ENCODE results near the gene FOXL2NB. TPM values are rescaled to one million over a fixed set of nuclear protein-coding genes. Genes with fewer than 3 reads are reported as not detected.

The FOXL2NB gene
- total RNA-seq, 2 donors from 2014 or later = not detected

DNA sequence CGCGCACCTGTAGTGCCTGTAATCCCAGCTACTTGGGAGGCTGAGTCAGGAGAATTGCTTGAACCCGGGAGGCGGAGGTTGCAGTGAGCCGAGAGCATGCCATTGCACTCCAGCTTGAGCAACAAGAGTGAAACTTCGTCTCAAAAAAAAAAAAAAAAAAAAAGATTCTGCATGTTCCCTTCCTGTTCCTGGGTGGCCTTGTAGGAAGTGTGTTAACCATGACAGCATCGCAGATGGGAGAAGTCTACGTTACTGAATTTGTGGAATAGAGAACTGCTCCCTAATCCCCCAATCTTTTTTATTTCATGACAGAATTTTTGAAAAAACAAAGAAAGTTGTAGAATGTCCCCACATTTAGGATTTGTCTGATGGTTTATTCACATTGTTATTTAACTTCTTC lies 45.5 kb upstream of the FOXL2NB start:
- no peak overlapping the region for H3K4me3 ChIP-seq
- H3K9ac ChIP-seq (ENCODE audit: low read depth in 2 of 2, low read length in 2 of 2) = no peak overlapping the region
- intact Hi-C loops (cut with DNase I) = no loop called here
- no peak overlapping the region for H3K27ac ChIP-seq
- no peak for TF ChIP-seq CTCF (IDR thresholded peaks at IDR 0.05)
- no peaks in the 10 kb centered on the region for H3K9me3 ChIP-seq
- H3K27me3 ChIP-seq = no peaks in the 10 kb centered on the region
- no peaks in the 10 kb centered on the region for H3K36me3 ChIP-seq
- DNase-seq = no peak
- H3K4me1 ChIP-seq = no peaks in the 10 kb centered on the region

- DNase-seq = no peak
- no peak overlapping the region for H3K27ac ChIP-seq
- intact Hi-C loops (cut with DNase I) = no loop called here
- no peak overlapping the region for H3K4me3 ChIP-seq
- no peaks in the 10 kb centered on the region for H3K36me3 ChIP-seq
- no peak overlapping the region for H3K9ac ChIP-seq (ENCODE audit: low read depth in 2 of 2, low read length in 2 of 2)
- no peaks in the 10 kb centered on the region for H3K4me1 ChIP-seq
- no peaks in the 10 kb centered on the region for H3K27me3 ChIP-seq
- no peak for TF ChIP-seq CTCF (IDR thresholded peaks at IDR 0.05)
- H3K9me3 ChIP-seq = no peaks in the 10 kb centered on the region
Observed at GRCh38 chr3:138902171-138902570, 44.8 kb upstream of the FOXL2NB start.

- Histone ChIP-seq H3K36me3 (no peaks in the 10 kb centered on the region), H3K4me1 (no peaks in the 10 kb centered on the region), H3K27ac (no peak overlapping the region), H3K9me3 (no peaks in the 10 kb centered on the region), H3K4me3 (no peak overlapping the region), H3K27me3 (no peaks in the 10 kb centered on the region), H3K9ac (ENCODE audit: low read depth in 2 of 2, low read length in 2 of 2) (no peak overlapping the region)
- TF ChIP-seq CTCF (IDR thresholded peaks at IDR 0.05) = no peak
- intact Hi-C loops (cut with DNase I) = no loop called here
- DNase-seq = no peak
Observed at GRCh38 chr3:138907539-138907938, 39.5 kb upstream of the FOXL2NB start.

DNA sequence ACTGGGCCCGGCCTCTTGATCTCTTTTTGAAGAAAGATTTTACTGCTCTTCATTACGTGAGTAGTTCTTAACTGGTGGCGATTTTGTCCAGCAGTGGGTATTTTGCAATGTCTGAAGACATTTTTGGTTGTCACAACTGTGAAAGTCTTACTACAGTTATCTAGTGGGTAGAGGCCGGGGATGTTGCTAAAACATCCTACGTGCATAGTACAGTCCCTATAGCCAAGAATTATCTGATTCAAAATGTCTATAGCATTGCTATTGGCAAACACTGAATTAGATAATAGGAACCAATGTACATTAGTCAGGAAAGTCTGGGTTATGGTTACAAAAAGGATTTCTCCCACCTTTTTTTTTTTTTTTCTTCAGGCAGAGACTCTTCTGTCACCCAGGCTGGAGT lies 38.2 kb upstream of the FOXL2NB start:
- TF ChIP-seq CTCF (IDR thresholded peaks at IDR 0.05) = no peak
- intact Hi-C loops (cut with DNase I) = no loop called here
- Histone ChIP-seq H3K4me3 (no peak overlapping the region), H3K9ac (ENCODE audit: low read depth in 2 of 2, low read length in 2 of 2) (no peak overlapping the region), H3K9me3 (no peaks in the 10 kb centered on the region), H3K36me3 (no peaks in the 10 kb centered on the region), H3K27me3 (no peaks in the 10 kb centered on the region), H3K4me1 (no peaks in the 10 kb centered on the region), H3K27ac (no peak overlapping the region)
- no peak for DNase-seq

DNA sequence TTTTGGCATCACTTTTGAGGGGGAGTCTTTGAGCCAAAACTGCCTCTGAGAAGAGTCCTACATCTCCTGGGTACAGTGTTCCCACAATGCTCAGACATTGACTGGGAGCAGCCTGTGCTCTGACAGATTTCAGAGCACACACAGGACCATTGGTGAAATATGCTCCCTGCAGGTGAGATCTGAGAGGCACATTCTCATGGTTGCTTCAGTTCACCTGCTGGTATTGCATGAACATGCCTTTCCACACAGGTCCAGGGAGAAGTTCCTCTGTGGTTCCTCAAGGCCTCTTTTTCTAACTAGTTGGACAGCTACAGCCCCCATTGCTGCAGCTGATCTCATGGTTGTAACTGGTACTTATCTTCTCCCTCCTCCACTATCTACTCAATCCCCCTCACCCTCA lies 37.1 kb upstream of the FOXL2NB start:
- TF ChIP-seq CTCF (IDR thresholded peaks at IDR 0.05) = no peak
- Histone ChIP-seq H3K36me3 (no peaks in the 10 kb centered on the region), H3K4me1 (no peaks in the 10 kb centered on the region), H3K9me3 (no peaks in the 10 kb centered on the region), H3K27ac (no peak overlapping the region), H3K4me3 (no peak overlapping the region), H3K9ac (ENCODE audit: low read depth in 2 of 2, low read length in 2 of 2) (no peak overlapping the region), H3K27me3 (no peaks in the 10 kb centered on the region)
- no peak for DNase-seq
- intact Hi-C loops (cut with DNase I) = loop anchor here (5.0 kb wide), 1 partner anchor 68 kb away; no protein-coding TSS in a partner anchor

GRCh38 chr3:138911621-138912020 lies 35.4 kb upstream of the FOXL2NB start:
- H3K27ac ChIP-seq = no peak overlapping the region
- H3K4me1 ChIP-seq = no peaks in the 10 kb centered on the region
- H3K27me3 ChIP-seq = no peaks in the 10 kb centered on the region
- no peaks in the 10 kb centered on the region for H3K36me3 ChIP-seq
- H3K4me3 ChIP-seq = no peak overlapping the region
- no peak overlapping the region for H3K9ac ChIP-seq (ENCODE audit: low read depth in 2 of 2, low read length in 2 of 2)
- intact Hi-C loops (cut with DNase I) = loop anchor here (5.0 kb wide), 1 partner anchor 69 kb away; no protein-coding TSS in a partner anchor
- H3K9me3 ChIP-seq = no peaks in the 10 kb centered on the region
- TF ChIP-seq CTCF (IDR thresholded peaks at IDR 0.05) = no peak
- no peak for DNase-seq
